ENCODE measurements around the gene AMH. TPM values are rescaled to one million over a fixed set of nuclear protein-coding genes. Genes with fewer than 3 reads are reported as not detected.

Gene AMH
- total RNA-seq, 2 experiments from 2014 or later = 3.3 to 3.5 TPM

DNA sequence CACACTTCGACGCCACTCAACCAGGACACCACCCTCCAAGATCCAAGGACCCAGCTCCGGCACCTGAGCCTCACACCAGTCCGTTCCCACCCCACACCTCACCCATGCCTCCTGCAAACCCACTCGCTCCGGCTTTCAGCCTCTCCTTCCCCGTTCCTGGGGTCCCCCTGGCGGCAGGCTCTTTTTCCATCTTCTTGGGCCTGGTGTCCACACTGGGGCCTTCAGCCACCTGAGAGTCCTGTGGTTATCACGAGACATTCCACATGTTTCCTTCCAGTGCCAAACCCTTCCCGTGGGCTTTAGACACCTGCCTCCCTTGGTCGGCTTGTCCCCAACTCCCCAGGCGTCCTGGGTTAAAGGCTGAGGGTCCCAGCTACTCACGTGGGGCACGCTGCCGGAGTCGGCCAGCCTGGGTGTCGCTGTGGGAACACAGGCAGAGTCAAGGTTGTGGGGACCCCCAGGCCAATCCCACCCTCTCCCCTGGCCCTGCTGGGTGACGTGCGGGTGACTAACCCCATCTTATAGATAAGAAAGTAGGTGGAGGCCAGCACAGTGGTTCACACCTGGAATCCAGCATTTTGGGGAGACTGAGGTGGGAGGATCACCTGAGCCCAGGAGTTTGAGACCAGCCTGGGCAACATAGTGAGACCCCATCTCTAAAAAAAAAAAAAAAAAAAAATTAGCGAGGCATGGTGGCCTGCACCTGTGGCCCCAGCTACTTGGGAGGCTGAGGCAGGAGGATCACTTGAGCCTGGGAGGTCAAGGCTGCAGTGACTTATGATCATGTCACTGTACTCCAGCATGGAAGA is 5.1 kb downstream of the AMH start:
- peaks cover 0 to 11% of the 10 kb centered on the region in 2 experiments for H3K9me3 ChIP-seq (ENCODE audit: control insufficient read depth in 1 of 2, insufficient read depth in 1 of 2, low read length in 2 of 2)
- H3K27me3 Mint-ChIP-seq = no peaks in the 10 kb centered on the region
- intact Hi-C loops (cut with DNase I, micrococcal nuclease) = no loop called here
- no peaks in the 10 kb centered on the region for H3K36me3 Mint-ChIP-seq (ENCODE audit: low read depth)
- H3K9me3 Mint-ChIP-seq = no peaks in the 10 kb centered on the region
- peak overlapping the region; percentile 69 for H3K4me3 Mint-ChIP-seq
- no peaks in the 10 kb centered on the region for H3K36me3 ChIP-seq (ENCODE audit: insufficient read depth, low read length)
- H3K27ac Mint-ChIP-seq = no peak overlapping the region
- ATAC-seq (ENCODE audit: poor library complexity) = no peak
- peaks cover 74% of the 10 kb centered on the region for H3K4me1 ChIP-seq (ENCODE audit: insufficient read depth, low read length)
- DNase-seq = no peak
- H3K4me1 Mint-ChIP-seq (ENCODE audit: low read depth) = peaks cover 24% of the 10 kb centered on the region
- TF ChIP-seq, protein P1, sequence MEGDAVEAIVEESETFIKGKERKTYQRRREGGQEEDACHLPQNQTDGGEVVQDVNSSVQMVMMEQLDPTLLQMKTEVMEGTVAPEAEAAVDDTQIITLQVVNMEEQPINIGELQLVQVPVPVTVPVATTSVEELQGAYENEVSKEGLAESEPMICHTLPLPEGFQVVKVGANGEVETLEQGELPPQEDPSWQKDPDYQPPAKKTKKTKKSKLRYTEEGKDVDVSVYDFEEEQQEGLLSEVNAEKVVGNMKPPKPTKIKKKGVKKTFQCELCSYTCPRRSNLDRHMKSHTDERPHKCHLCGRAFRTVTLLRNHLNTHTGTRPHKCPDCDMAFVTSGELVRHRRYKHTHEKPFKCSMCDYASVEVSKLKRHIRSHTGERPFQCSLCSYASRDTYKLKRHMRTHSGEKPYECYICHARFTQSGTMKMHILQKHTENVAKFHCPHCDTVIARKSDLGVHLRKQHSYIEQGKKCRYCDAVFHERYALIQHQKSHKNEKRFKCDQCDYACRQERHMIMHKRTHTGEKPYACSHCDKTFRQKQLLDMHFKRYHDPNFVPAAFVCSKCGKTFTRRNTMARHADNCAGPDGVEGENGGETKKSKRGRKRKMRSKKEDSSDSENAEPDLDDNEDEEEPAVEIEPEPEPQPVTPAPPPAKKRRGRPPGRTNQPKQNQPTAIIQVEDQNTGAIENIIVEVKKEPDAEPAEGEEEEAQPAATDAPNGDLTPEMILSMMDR (IDR thresholded peaks at IDR 0.05) = no peak
- H3K4me3 ChIP-seq (ENCODE audit: low read length) = no peak overlapping the region
- peaks cover 23 to 26% of the 10 kb centered on the region in 2 experiments for H3K27me3 ChIP-seq (ENCODE audit: control insufficient read depth in 1 of 2, insufficient read depth in 2 of 2, low read length in 2 of 2)
- H3K27ac ChIP-seq (ENCODE audit: low read depth in 1 of 2, low read length in 2 of 2) = no peak overlapping the region
- ChIA-PET CTCF (interaction anchor here (0.8 to 1.8 kb wide), 2 partner anchors 17 to 19 kb away, joined by 3 to 10 read pairs; no protein-coding TSS in a partner anchor), POLR2A (interaction anchor here (4.1 to 11.6 kb wide), 2 partner anchors 15 to 17 kb away, joined by 44 to 195 read pairs; no protein-coding TSS in a partner anchor)

DNA sequence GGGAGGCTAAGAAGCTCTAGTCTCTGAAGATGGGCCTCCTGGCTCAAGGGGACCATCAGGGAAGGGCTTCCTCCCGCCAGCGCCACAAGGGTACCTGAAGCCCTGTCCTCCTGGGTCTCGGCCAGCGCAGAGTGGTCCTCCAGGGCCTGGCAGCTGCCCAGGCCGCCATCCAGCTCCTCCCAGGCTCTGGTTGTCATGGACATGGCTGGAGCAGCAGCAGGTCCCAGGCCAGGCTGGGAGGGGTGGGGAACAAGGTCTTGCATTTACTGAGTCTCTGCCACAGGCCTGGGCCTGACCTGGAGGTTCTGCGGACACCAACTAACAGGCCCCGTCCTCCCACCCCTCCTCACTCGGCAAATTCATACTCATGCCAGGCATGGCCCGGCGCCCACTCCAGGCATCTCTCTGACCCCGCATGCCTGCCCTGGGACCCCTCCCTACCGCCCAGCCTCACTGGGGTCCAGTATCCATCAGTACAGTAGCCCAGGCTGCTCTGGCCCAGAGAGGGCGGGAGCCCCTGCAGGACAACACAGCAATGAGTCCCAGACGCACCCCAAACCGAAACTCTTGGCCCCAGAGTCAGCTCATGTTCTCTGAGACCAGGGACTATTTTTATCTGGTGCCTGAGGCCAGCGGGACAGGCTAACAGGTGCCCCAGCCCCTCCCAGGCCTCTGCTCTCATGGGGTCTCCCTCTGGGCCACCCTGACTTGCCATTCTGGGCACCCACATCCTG is 6.2 kb downstream of the AMH start:
- Histone ChIP-seq H3K9me3 (ENCODE audit: control insufficient read depth in 1 of 2, insufficient read depth in 1 of 2, low read length in 2 of 2) (peaks cover 0 to 9% of the 10 kb centered on the region in 2 experiments), H3K4me1 (ENCODE audit: insufficient read depth, low read length) (peaks cover 77% of the 10 kb centered on the region), H3K36me3 (ENCODE audit: insufficient read depth, low read length) (no peaks in the 10 kb centered on the region), H3K4me3 (ENCODE audit: low read length) (no peak overlapping the region), H3K27me3 (ENCODE audit: control insufficient read depth in 1 of 2, insufficient read depth in 2 of 2, low read length in 2 of 2) (peaks cover 16 to 22% of the 10 kb centered on the region in 2 experiments), H3K27ac (ENCODE audit: low read depth in 1 of 2, low read length in 2 of 2) (no peak overlapping the region)
- Mint-ChIP-seq H3K27me3 (no peaks in the 10 kb centered on the region), H3K9me3 (no peaks in the 10 kb centered on the region), H3K4me3 (no peak overlapping the region), H3K4me1 (ENCODE audit: low read depth) (peaks cover 31% of the 10 kb centered on the region), H3K27ac (no peak overlapping the region), H3K36me3 (ENCODE audit: low read depth) (no peaks in the 10 kb centered on the region)
- TF ChIP-seq, protein P1 (IDR thresholded peaks at IDR 0.05) = no peak
- ATAC-seq (ENCODE audit: poor library complexity) (no peak), DNase-seq (no peak)
- CTCF ChIA-PET = interaction anchor here (0.8 kb wide), 1 partner anchor 18 kb away, joined by 3 read pairs; no protein-coding TSS in a partner anchor
- POLR2A ChIA-PET = interaction anchor here (1.4 to 11.6 kb wide), 2 partner anchors 15 to 16 kb away, joined by 3 to 195 read pairs; no protein-coding TSS in a partner anchor
- intact Hi-C loops (cut with DNase I, micrococcal nuclease) = no loop called here

DNA sequence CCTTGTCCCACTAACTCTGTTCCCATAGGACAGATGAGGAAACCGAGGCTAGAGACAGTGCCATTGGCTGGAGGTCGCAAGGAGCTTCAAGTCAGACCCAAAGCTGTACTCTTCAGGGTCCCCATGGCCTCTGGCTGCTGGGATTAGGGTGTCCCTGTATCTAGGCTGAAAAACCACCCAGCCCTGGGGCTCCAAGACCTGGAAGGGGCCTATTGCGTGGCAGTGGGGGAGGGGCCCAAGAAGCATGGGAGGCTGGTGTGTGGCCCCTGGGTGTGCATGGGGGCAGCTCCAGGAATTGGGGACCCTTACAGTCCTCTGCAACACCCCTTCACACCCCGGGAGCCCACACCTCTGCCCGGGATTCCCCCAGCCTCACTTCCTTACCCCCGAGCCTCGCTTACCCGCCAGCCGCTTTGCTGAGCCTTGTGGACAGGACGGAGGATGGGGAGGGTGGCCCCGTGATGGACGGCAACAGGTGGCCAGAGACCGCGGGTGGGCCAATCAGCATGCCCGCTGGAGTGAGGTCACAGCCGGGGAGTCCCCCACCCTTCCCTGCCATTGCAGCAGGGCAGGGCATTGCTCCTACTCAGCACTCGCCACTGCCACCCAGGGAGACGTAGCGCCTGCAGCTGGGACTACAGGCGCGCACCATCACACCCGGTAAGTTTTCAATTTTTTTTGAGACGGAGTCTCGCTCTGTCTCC is 7.0 kb downstream of the AMH start, which contains the start of gene JSRP1:
TSS of gene JSRP1 (minus strand) at position 436 of the 704 bp plus-strand sequence. CDS start 1,103 bp downstream, outside the sequence.
- H3K27me3 Mint-ChIP-seq = no peaks in the 10 kb centered on the region
- no peaks in the 10 kb centered on the region for H3K36me3 Mint-ChIP-seq (ENCODE audit: low read depth)
- Histone ChIP-seq H3K27me3 (ENCODE audit: control insufficient read depth in 1 of 2, insufficient read depth in 2 of 2, low read length in 2 of 2) (peaks cover 14 to 15% of the 10 kb centered on the region in 2 experiments), H3K9me3 (ENCODE audit: control insufficient read depth in 1 of 2, insufficient read depth in 1 of 2, low read length in 2 of 2) (peaks cover 0 to 6% of the 10 kb centered on the region in 2 experiments), H3K27ac (ENCODE audit: low read depth in 1 of 2, low read length in 2 of 2) (no peak within 1 kb of the TSS), H3K4me3 (ENCODE audit: low read length) (no peak within 1 kb of the TSS), H3K36me3 (ENCODE audit: insufficient read depth, low read length) (no peaks in the 10 kb centered on the region), H3K4me1 (ENCODE audit: insufficient read depth, low read length) (peaks cover 77% of the 10 kb centered on the region)
- DNase-seq (peak in 1 of 14 experiments; percentile 60), ATAC-seq (ENCODE audit: poor library complexity) (no peak)
- intact Hi-C loops (cut with DNase I, micrococcal nuclease) = no loop called here
- ChIA-PET POLR2A (interaction anchor here (1.4 to 11.6 kb wide), 2 partner anchors 15 to 16 kb away, joined by 3 to 195 read pairs; no protein-coding TSS in a partner anchor), CTCF (no interaction called here)
- H3K4me1 Mint-ChIP-seq (ENCODE audit: low read depth) = peaks cover 33% of the 10 kb centered on the region
- peak within 1 kb of the TSS; percentile 98 for H3K27ac Mint-ChIP-seq
- H3K4me3 Mint-ChIP-seq = peak within 1 kb of the TSS; percentile 11
- H3K9me3 Mint-ChIP-seq = no peaks in the 10 kb centered on the region
- TF ChIP-seq, protein P1 (IDR thresholded peaks at IDR 0.05) = no peak

Measured in CD4-positive, alpha-beta T cell (primary cell).